ENCODE data around the gene SH3D19. TPM values are rescaled to one million over a fixed set of nuclear protein-coding genes. Genes with fewer than 3 reads are reported as not detected.
A peak's percentile ranks its signal among the peaks of the same experiment; 100 is the strongest.

The SH3D19 gene
- total RNA-seq, 1 donor from 2014 or later = 25.1 TPM

- no peak for TF ChIP-seq CTCF (conservative IDR thresholded peaks at IDR 0.05)
- Mint-ChIP-seq H3K27ac (ENCODE audit: unreplicated experiment) (peak overlapping the region; percentile 62), H3K4me3 (no peak overlapping the region), H3K36me3 (ENCODE audit: low read depth) (peaks cover 13% of the 10 kb centered on the region), H3K4me1 (peaks cover 31% of the 10 kb centered on the region), H3K9me3 (no peaks in the 10 kb centered on the region), H3K27me3 (ENCODE audit: low read depth) (no peaks in the 10 kb centered on the region)
- no peak for DNase-seq (ENCODE audit: low read depth, low spot score)
Observed at GRCh38 chr4:151227731-151228130, 97.7 kb downstream of the SH3D19 start.

GRCh38 chr4:151227172-151227571 is 98.2 kb downstream of the SH3D19 start:
- Mint-ChIP-seq H3K36me3 (ENCODE audit: low read depth) (peaks cover 13% of the 10 kb centered on the region), H3K4me1 (peaks cover 31% of the 10 kb centered on the region), H3K4me3 (no peak overlapping the region), H3K9me3 (no peaks in the 10 kb centered on the region), H3K27ac (ENCODE audit: unreplicated experiment) (no peak overlapping the region), H3K27me3 (ENCODE audit: low read depth) (no peaks in the 10 kb centered on the region)
- no peak for TF ChIP-seq CTCF (conservative IDR thresholded peaks at IDR 0.05)
- DNase-seq (ENCODE audit: low read depth, low spot score) = no peak

GRCh38 chr4:151226004-151226932 is 99.1 kb downstream of the SH3D19 start:
- H3K9me3 Mint-ChIP-seq = no peaks in the 10 kb centered on the region
- H3K4me3 Mint-ChIP-seq = peak overlapping the region; percentile 35
- peaks cover 31% of the 10 kb centered on the region for H3K4me1 Mint-ChIP-seq
- H3K27ac Mint-ChIP-seq (ENCODE audit: unreplicated experiment) = peak overlapping the region; percentile 21
- H3K27me3 Mint-ChIP-seq (ENCODE audit: low read depth) = no peaks in the 10 kb centered on the region
- DNase-seq (ENCODE audit: low read depth, low spot score) = no peak
- no peak for TF ChIP-seq CTCF (conservative IDR thresholded peaks at IDR 0.05)
- H3K36me3 Mint-ChIP-seq (ENCODE audit: low read depth) = peaks cover 13% of the 10 kb centered on the region

- no peak for DNase-seq (ENCODE audit: low read depth, low spot score)
- peaks cover 31% of the 10 kb centered on the region for H3K4me1 Mint-ChIP-seq
- no peak overlapping the region for H3K27ac Mint-ChIP-seq (ENCODE audit: unreplicated experiment)
- no peaks in the 10 kb centered on the region for H3K9me3 Mint-ChIP-seq
- no peaks in the 10 kb centered on the region for H3K27me3 Mint-ChIP-seq (ENCODE audit: low read depth)
- peaks cover 9% of the 10 kb centered on the region for H3K36me3 Mint-ChIP-seq (ENCODE audit: low read depth)
- TF ChIP-seq CTCF (conservative IDR thresholded peaks at IDR 0.05) = no peak
- H3K4me3 Mint-ChIP-seq = no peak overlapping the region
Observed at GRCh38 chr4:151223465-151223864, 101.9 kb downstream of the SH3D19 start.

- no peaks in the 10 kb centered on the region for H3K9me3 Mint-ChIP-seq
- H3K27me3 Mint-ChIP-seq (ENCODE audit: low read depth) = no peaks in the 10 kb centered on the region
- H3K4me1 Mint-ChIP-seq = no peaks in the 10 kb centered on the region
- TF ChIP-seq CTCF (conservative IDR thresholded peaks at IDR 0.05) = no peak
- no peak overlapping the region for H3K27ac Mint-ChIP-seq (ENCODE audit: unreplicated experiment)
- DNase-seq (ENCODE audit: low read depth, low spot score) = no peak
- H3K36me3 Mint-ChIP-seq (ENCODE audit: low read depth) = peaks cover 18% of the 10 kb centered on the region
- no peak overlapping the region for H3K4me3 Mint-ChIP-seq
Observed at GRCh38 chr4:151219948-151220347, 105.5 kb downstream of the SH3D19 start.
